ENCODE results near the gene DYSF.

The DYSF gene

DNA sequence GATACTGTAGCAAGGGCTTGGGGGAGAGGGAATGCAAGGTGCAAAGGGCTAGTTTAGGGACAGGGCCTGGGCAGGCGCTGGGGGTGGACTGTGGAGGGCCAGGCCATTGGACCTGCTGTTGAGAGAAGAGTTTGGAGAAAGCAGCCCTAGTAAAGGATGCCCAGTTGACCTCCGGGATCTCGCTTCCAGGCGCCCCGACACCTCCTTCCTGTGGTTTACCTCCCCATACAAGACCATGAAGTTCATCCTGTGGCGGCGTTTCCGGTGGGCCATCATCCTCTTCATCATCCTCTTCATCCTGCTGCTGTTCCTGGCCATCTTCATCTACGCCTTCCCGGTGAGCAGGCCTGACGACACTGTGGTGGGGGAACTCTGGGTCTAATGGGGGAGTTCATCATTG lies 229.0 kb downstream of the DYSF start:
- DNase-seq: no peak

GRCh38 chr2:71683070-71683469 lies 229.7 kb downstream of the DYSF start:
- no peak for DNase-seq

DNA sequence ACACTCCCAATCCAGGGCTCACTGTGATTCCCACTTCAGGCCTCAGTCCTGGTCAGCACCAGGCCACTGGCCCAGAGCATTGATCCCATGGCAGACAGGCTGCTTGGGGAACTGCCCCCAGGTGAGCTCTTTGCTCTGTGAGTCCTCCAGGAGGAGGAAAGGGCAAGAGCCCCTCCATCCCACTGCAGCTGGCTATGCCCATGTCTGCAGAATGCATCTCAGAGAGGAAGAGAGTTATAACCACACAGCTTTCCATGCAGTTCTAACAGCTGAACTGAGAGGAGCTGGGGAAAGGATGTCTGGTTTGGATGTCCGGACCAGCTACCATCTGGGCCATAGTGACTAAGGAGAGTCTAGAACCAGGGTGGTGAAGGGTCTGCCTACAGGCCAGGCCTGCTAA lies 230.3 kb downstream of the DYSF start:
- DNase-seq: no peak

DNA sequence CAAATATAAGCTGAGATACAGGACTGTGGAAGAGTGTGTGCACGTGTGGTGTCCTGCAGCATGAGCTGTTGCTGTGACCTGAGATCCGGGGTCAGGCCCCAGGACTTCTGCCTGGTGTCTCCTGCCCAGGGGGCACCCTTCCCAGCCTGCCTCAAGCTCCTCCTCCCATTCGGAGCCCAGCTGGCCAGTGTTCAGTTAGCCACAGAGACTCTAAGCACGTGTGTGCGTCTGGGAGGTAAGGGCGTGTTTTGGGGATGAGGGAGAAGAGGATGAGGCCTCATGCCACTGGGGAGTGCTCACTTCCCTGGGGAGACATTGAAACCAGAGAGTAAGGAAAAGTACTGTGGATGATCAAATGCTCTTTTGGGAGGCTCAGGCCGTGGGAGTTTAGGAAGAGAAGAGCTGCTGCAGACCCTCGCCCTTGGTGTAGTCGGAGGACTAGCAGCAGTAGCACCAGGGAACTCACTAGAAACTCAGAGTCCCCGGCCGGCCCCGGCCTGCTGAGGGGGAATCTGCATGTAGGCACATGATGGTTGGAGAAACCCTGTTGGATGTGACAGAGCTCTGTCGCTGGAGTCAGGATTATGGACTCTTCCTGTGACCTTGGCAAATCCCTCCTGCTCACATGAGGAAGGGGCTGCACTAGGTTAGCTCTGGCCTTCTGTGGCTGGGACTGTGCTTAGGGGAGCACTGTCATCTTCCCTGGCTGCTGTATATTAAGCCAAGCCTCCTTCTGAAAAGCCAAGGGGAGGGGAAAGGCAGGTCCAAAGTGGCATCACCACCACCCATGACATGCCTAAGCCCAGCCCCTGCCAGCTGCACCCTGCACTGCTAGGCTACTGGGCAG lies 231.1 kb downstream of the DYSF start:
- DNase-seq: no peak

- no peak for DNase-seq
These were observed 231.9 kb downstream of the DYSF start for GRCh38 chr2:71685073-71685848.

GRCh38 chr2:71685941-71686611 lies 232.7 kb downstream of the DYSF start:
- no peak for DNase-seq

DNA sequence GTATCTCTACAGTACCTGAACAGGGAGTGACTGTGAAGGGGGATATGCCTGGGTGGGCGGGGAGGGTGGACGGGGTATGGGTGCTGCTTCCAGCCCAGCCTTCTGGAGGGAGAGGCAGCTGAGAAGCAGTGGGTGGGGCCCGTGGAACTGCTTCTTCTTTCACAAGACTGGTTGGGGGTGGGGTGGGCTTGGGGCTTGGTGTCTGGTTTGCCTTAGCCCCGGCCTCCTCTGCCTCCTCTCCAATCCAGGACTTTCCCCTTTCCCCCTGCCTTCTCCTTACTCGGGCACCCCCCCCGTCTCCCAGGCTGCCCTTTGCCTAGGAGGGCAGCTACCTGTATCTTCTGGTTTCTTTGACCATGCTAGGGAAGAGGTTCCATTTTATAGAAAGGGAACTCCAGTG lies 233.4 kb downstream of the DYSF start:
- no peak for DNase-seq

- no peak for DNase-seq
These were observed 234.1 kb downstream of the DYSF start for GRCh38 chr2:71687412-71687811.

GRCh38 chr2:71688530-71688929 lies 235.2 kb downstream of the DYSF start:
- no peak for DNase-seq

DNA sequence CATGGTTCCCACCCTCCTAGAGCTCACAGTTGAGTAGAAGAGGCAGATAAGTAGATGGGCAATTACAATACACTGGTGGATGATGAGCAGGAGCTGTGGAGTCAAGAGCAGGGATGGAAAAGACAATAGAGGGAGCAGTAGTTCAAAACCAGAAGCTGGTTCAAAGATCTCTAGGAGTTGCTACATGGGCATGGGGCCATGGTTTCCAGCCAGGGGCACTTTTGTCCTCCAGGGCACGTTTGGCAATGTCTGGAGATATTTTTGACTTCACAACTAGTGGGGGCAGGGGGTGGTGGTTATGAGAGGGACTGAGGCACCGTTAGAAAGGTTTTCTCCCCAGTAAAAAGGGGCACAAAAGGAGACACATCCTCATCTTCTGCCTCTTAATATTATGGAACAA lies 236.0 kb downstream of the DYSF start:
- DNase-seq: no peak

DNA sequence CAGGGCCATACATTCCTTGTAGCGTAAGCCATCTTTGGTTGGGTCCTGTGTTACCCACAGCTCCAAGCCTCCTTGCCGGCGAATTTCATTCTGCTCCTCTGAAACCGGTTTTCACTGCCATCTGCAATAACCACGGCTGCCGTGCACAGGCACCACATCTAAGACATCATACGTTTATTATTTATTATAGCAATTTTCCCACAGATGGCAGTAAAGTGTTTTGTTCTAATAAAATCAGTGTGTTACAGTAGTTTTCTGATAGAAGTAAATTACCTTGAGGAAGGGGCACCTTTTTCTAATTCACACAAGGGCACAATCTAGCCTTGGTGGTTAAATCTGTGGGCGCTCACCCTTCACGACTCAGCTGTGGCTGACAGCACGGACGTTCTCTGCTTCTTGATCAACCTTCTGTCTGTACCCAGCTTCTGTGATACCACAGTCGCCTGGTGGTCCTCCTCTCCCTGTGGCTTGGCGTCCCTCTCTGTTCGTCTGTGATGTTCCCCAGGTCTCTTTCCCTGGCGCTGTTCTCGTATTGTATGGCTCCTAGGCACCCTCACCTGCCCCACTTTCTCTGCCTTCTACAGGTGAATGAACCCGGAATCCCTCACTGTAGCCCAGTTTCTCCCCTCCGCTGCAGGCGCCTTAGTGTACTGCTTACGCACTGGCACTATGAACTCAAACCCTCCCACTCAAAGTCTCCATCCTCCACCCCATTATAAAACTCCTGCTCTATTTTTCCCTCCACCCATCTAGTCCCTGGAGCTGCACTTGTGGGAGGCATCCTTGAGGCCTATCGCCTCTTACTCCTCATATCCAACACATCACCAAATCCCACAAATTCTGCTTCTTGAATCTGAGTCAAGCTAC lies 236.8 kb downstream of the DYSF start:
- DNase-seq: no peak

DNA sequence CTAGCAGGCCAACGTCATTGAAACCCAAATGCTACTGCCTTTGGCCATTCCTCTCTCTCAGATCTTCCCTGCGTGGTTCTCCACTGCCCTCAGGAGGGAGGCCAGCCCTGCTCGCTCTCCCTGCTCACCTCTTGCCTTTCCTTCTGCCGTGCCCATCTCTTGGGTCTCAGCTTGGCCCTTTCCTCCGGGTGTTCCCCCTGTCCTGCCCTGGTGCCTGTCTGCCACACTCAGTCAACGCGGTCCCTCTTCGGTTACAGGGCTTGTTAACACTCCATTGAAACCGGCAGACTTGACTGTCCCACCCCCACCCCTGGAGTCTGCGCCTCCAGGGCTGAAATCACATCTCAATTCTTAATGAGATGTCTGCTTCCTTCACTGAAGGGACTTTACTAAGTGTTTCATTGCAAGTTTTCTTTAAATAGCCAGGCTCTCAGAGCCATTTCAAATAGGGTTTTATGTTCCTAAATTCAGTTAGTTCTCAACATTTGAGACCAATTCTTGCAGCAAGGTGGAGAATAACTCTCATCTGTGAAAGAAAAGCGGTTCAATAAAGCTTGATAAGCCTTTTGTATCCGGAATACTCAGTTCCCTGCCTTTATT lies 237.6 kb downstream of the DYSF start:
- DNase-seq: no peak

GRCh38 chr2:71691747-71692441 lies 238.5 kb downstream of the DYSF start:
- no peak for DNase-seq

DNA sequence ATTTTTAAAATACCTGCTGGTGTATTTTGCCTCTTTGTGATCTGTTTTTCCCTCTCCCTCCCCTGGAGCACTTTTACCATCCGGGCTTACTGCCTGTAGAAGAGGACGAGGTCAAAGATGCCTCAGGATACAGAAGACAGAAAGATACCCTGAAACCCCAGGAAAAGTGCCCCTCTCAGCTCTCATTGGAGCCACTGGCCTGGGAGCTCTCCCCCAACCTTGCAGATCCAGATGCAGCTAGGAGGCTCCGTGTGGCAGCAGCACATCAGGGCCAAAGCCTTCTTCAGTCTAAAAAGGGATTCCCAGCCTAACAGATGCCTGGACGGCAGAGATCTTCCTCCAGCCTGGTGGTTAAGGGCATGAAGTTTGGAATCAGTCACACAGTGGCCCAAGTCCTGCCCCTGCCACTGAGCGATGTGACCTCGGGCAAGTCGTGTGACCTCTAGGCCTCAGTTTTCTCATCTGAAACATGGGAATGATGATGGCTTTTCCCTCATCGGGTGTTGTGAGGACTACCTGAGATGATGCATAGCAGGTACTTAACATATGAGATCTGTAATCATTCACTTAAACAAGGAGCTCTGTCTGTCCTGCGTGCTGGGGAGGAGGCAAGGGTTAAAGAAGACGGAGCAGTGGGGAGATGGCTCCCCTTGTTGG lies 239.4 kb downstream of the DYSF start:
- DNase-seq: no peak

- DNase-seq: no peak
These were observed 240.2 kb downstream of the DYSF start for GRCh38 chr2:71693286-71694270.

DNA sequence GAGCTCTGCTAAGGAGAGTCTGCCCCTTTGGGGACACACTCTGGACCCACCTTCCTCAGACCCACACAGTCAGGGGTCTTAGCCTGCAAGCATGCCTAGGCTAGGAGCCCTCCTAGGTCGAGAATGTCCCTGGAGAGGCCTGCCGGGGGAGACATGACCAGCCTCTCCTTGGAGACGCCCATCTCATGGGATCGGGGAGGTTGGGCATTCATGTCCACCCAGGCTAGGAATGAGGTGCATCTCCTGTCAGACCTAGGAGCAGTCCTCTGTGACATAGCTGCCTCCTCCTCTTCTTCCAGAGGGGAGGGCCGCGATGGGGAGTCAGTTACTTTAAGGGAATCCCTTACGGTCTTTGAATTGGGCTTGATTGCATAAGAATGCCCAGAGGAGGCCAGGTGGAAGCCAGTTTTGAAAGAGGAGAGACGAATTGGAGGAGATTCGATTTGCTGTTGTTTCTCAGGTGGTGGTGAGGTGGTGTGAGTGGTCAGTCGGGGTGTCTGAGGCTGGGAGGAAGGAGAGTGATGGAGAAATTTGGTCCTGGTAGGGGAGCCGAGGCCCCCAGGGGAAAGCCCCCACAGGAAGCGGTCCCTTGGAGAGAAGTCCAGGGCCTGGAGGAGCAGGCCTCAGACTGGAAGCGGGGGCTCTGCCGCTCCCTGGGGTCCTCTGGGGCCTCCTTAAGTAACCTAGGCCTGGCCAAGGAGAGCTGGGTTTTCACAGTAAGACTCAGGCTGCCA lies 241.3 kb downstream of the DYSF start:
- no peak for DNase-seq

DNA sequence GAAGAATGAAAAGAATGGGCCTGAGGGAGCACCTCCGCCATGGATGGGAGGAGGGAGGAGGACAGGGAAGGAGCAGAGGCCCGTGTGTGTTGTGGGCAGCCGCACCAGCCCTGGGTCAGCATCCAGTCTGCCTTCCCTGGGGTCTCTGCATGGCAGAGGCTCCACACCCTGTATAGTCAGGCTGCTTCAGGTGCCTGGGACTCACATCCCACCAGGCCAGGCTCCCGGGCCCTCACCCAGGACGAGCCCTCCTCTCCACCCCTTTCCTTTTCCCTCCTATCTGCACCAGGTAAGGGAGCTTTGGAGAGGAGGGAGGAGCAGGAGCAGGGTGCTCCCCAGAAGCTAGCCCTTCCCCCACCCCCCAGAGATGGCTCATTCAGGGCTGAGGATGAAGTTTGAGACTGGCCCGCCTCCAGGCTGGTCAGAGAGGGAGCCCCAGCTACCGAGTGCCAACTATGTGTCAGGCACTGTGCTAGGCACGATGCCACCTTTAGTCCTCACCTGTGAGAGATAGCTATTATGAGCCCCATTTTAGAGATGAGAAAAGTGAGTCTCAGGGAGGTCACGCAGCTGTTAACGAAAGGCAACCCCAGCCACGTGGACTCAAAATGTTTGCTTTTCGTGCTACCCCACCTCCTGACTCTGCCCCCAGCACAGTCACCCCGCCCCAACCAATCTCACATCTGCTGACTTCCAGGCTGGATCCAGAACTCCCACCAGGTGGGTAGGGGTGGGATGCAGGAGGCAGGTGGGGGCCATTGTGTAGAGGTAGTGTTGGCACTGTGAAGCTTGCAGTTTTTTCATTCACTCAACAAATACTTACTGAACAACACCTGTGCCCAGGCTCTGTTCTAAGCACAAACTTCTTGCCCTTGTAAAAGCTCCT lies 242.1 kb downstream of the DYSF start:
- DNase-seq: no peak

- DNase-seq: no peak
These were observed 243.0 kb downstream of the DYSF start for GRCh38 chr2:71696381-71696780.
